HEK293 (cell line): ENCODE data around the gene TGOLN2.
A peak's percentile ranks its signal among the peaks of the same experiment; 100 is the strongest.

Experiments
- CTCF ChIA-PET: fragments of 350-600 bp; formaldehyde crosslinking; extraction: SDS; loops from one replicate; lab custom pipeline; 2021; ENCODE audit warnings: antibody characterized with exemption; lab: Yijun Ruan, JAX
- POLR2A ChIA-PET: fragments of 300-600 bp; formaldehyde crosslinking; extraction: SDS; loops from one replicate; lab custom pipeline; 2020; ENCODE audit warnings: antibody characterized with exemption, inconsistent platforms; lab: Yijun Ruan, JAX
- H3K27ac ChIP-seq: fragments of 200-500 bp; sonication (Bioruptor generic); 2 replicates; pipeline ENCODE4 v1.5.1; 2014; ENCODE audit warnings: low read depth, low read length, control low read depth, inconsistent platforms; ENCODE audit errors: extremely low read depth
- H3K36me3 ChIP-seq, 2 experiments: fragments of 200-500 bp in 1 of 2; sonication (Bioruptor generic) in 1 of 2; 1 replicate in 1 of 2; 2 replicates in 1 of 2; pipeline ENCODE4 v1.5.1; 2014 to 2017; ENCODE audit warnings: inconsistent platforms in 2 of 2, low read length in 2 of 2; ENCODE audit not compliant: control insufficient read depth in 2 of 2, insufficient read depth in 1 of 2
- H3K4me1 ChIP-seq: fragments of 200-500 bp; sonication (Bioruptor generic); 2 replicates; pipeline ENCODE4 v1.5.1; 2014; ENCODE audit warnings: mild to moderate bottlenecking, low read length, inconsistent platforms; ENCODE audit not compliant: control insufficient read depth, insufficient read depth
- H3K4me3 ChIP-seq: 2 replicates; pipeline ENCODE4 v1.5.1; 2011; ENCODE audit warnings: low read depth, mild to moderate bottlenecking, control low read depth, low read length, moderate library complexity
- H3K9me3 ChIP-seq: fragments of 200-500 bp; sonication (Bioruptor generic); 2 replicates; pipeline ENCODE4 v1.5.1; 2014; ENCODE audit warnings: low read depth, low read length, inconsistent platforms; ENCODE audit not compliant: control insufficient read depth, insufficient read depth
- IKZF3 ChIP-seq: fragments of 450-650 bp; IDR thresholded peaks from 2 replicates; pipeline ENCODE4 v1.5.0; 2018; ENCODE audit warnings: missing biosample characterization, mild to moderate bottlenecking, missing genetic modification characterization, moderate library complexity
- PRDM1 ChIP-seq: fragments of 450-650 bp; formaldehyde crosslinking; IDR thresholded peaks from 2 replicates; pipeline ENCODE4; 2016; ENCODE audit warnings: missing biosample characterization, missing genetic modification characterization
- PRDM2 ChIP-seq: fragments of 450-650 bp; formaldehyde crosslinking; IDR thresholded peaks from 2 replicates; pipeline ENCODE4 v1.5.1; 2016; ENCODE audit warnings: missing biosample characterization, missing genetic modification characterization, borderline replicate concordance
- PRDM6 ChIP-seq: fragments of 450-650 bp; formaldehyde crosslinking; IDR thresholded peaks from 2 replicates; pipeline ENCODE4 v1.5.1; 2017; ENCODE audit warnings: missing biosample characterization, missing genetic modification characterization
- SETDB1 ChIP-seq: IDR thresholded peaks from one replicate; pipeline ENCODE4 v1.6.1; 2017; ENCODE audit warnings: mild to moderate bottlenecking, low read length, moderate library complexity, mixed read lengths; ENCODE audit not compliant: insufficient read length
- TSHZ1 ChIP-seq: fragments of 450-650 bp; formaldehyde crosslinking; IDR thresholded peaks from 2 replicates; pipeline ENCODE4 v1.5.1; 2016; ENCODE audit warnings: missing biosample characterization, missing genetic modification characterization, borderline replicate concordance
- ZFHX2 ChIP-seq: fragments of 450-650 bp; formaldehyde crosslinking; conservative IDR thresholded peaks from 2 replicates; pipeline ENCODE4 v1.5.1; 2016; ENCODE audit warnings: missing biosample characterization, missing genetic modification characterization
- ZNF133 ChIP-seq: fragments of 450-650 bp; formaldehyde crosslinking; IDR thresholded peaks from 2 replicates; pipeline ENCODE4 v1.5.1; 2016; ENCODE audit warnings: missing biosample characterization, missing genetic modification characterization
- ZNF175 ChIP-seq: fragments of 450-650 bp; formaldehyde crosslinking; IDR thresholded peaks from 2 replicates; pipeline ENCODE4 v1.5.1; 2016; ENCODE audit warnings: missing biosample characterization, missing genetic modification characterization
- ZNF248 ChIP-seq: fragments of 450-650 bp; formaldehyde crosslinking; IDR thresholded peaks from 2 replicates; pipeline ENCODE4 v1.5.1; 2017; ENCODE audit warnings: missing biosample characterization, missing genetic modification characterization
- ZNF335 ChIP-seq: fragments of 450-650 bp; formaldehyde crosslinking; conservative IDR thresholded peaks from 2 replicates; pipeline ENCODE4 v1.5.1; 2016; ENCODE audit warnings: missing biosample characterization, missing genetic modification characterization
- ZNF501 ChIP-seq: fragments of 450-650 bp; formaldehyde crosslinking; IDR thresholded peaks from 2 replicates; pipeline ENCODE4 v1.5.1; 2016; ENCODE audit warnings: missing biosample characterization, missing genetic modification characterization
- ZNF561 ChIP-seq: fragments of 450-650 bp; IDR thresholded peaks from 2 replicates; pipeline ENCODE4 v1.5.1; 2018; ENCODE audit warnings: missing biosample characterization, missing genetic modification characterization, borderline replicate concordance
- ZNF585B ChIP-seq: fragments of 450-650 bp; formaldehyde crosslinking; IDR thresholded peaks from 2 replicates; pipeline ENCODE4 v1.5.1; 2016; ENCODE audit warnings: missing biosample characterization, missing genetic modification characterization
- ZNF596 ChIP-seq: fragments of 450-650 bp; IDR thresholded peaks from 2 replicates; pipeline ENCODE4 v1.5.0; 2018; ENCODE audit warnings: missing biosample characterization, mild to moderate bottlenecking, missing genetic modification characterization, moderate library complexity
- ZNF600 ChIP-seq: fragments of 450-650 bp; formaldehyde crosslinking; IDR thresholded peaks from 2 replicates; pipeline ENCODE4 v1.5.1; 2016; ENCODE audit warnings: missing biosample characterization, missing genetic modification characterization
- ZNF610 ChIP-seq: fragments of 450-650 bp; formaldehyde crosslinking; IDR thresholded peaks from 2 replicates; pipeline ENCODE4 v1.5.1; 2016; ENCODE audit warnings: missing biosample characterization, missing genetic modification characterization, borderline replicate concordance
- ZNF645 ChIP-seq: fragments of 450-650 bp; formaldehyde crosslinking; IDR thresholded peaks from 2 replicates; pipeline ENCODE4; 2016; ENCODE audit warnings: missing biosample characterization, missing genetic modification characterization
- ZSCAN4 ChIP-seq: fragments of 450-650 bp; formaldehyde crosslinking; IDR thresholded peaks from 2 replicates; pipeline ENCODE4 v1.5.1; 2017; ENCODE audit warnings: missing biosample characterization, missing genetic modification characterization

The TGOLN2 gene

GRCh38 chr2:85355073-85355410, 27.3 kb upstream of the TGOLN2 start:
- POLR2A ChIA-PET = interaction anchor here (0.6 to 3.0 kb wide), 19 partner anchors 9 to 384 kb away, joined by 3 to 28 read pairs (median 6); partner anchors contain the start of genes C2orf68, KCMF1, MAT2A and RNF181
- no peaks in the 10 kb centered on the region; the same call in 1 of the 2 replicates for H3K4me1 ChIP-seq
- CTCF ChIA-PET = interaction anchor here (0.5 to 1.3 kb wide), 3 partner anchors 183 to 477 kb away, joined by 3 to 6 read pairs (median 3); no protein-coding TSS in a partner anchor
- peak overlapping the region; percentile 56 for H3K27ac ChIP-seq
- peaks cover 36 to 56% of the 10 kb centered on the region in 2 experiments for H3K36me3 ChIP-seq
- H3K9me3 ChIP-seq = no peaks in the 10 kb centered on the region
- TF ChIP-seq ZSCAN4 (tag by site-specific recombination) = no peak
- 0 out of 2 replicates have a peak, but pooled peaks have one; percentile 10 for TF ChIP-seq ZNF335
- peak overlapping the region; percentile 75 for H3K4me3 ChIP-seq

GRCh38 chr2:85354286-85355072, 26.7 kb upstream of the TGOLN2 start, which contains the start of the genes ELMOD3 and RETSAT:
ELMOD3 (plus strand) TSS chr2:85354769; CDS start chr2:85357199, 2,430 bp downstream.
RETSAT (minus strand) TSS chr2:85354528; CDS start chr2:85354507, 21 bp downstream.
- Histone ChIP-seq H3K27ac (peak within 1 kb of the TSS; percentile 66), H3K36me3 (peaks cover 30 to 57% of the 10 kb centered on the region in 2 experiments), H3K4me1 (no peaks in the 10 kb centered on the region; the same call in 1 of the 2 replicates), H3K4me3 (peak within 1 kb of the TSS; percentile 75), H3K9me3 (no peaks in the 10 kb centered on the region)
- ChIA-PET POLR2A (interaction anchor here (0.6 to 3.0 kb wide), 22 partner anchors 9 to 384 kb away, joined by 3 to 28 read pairs (median 6); partner anchors contain the start of genes C2orf68, GGCX, KCMF1 and MAT2A), CTCF (interaction anchor here (0.6 to 1.3 kb wide), 3 partner anchors 57 to 478 kb away, joined by 3 to 6 read pairs (median 3); no protein-coding TSS in a partner anchor)
- TF ChIP-seq ZNF600 (tag by site-specific recombination) (peak; percentile 83), ZNF596 (tag by site-specific recombination) (no peak), IKZF3 (tag by site-specific recombination) (no peak), ZNF248 (tag by site-specific recombination) (no peak), ZNF645 (no peak), ZNF501 (tag by site-specific recombination) (0 out of 2 replicates have a peak, but pooled peaks have one; percentile 76), PRDM2 (tag by site-specific recombination) (no peak), ZNF175 (tag by site-specific recombination) (no peak), ZNF133 (tag by site-specific recombination) (no peak), PRDM6 (tag by site-specific recombination) (no peak), PRDM1 (no peak), ZNF610 (tag by site-specific recombination) (no peak), ZFHX2 (tag by site-specific recombination) (no peak), TSHZ1 (tag by site-specific recombination) (no peak), ZNF585B (tag by site-specific recombination) (no peak), SETDB1 (no peak), ZNF561 (tag by site-specific recombination) (no peak)
